NOMO-1 (cell line): ENCODE data around the gene SASS6.

Source experiments
- DNase-seq, 2 experiments: peaks; one replicate each; lab custom pipeline; 2025; ENCODE audit not compliant: unreplicated experiment in 2 of 2; lab: John Stamatoyannopoulos, UW

The SASS6 gene

GRCh38 chr1:100115524-100115923 is 17.2 kb downstream of the SASS6 start:
- no peak for DNase-seq

GRCh38 chr1:100109554-100110066 is 23.1 kb downstream of the SASS6 start:
- DNase-seq = no peak

- DNase-seq = no peak
Measured at GRCh38 chr1:100107696-100108095, 25.0 kb downstream of the SASS6 start.

- no peak for DNase-seq
Measured at GRCh38 chr1:100101564-100101963, 31.2 kb downstream of the SASS6 start.

GRCh38 chr1:100100202-100100601 is 32.5 kb downstream of the SASS6 start:
- DNase-seq = no peak

GRCh38 chr1:100090471-100090870 is 42.3 kb downstream of the SASS6 start:
- DNase-seq = no peak

- no peak for DNase-seq
Measured at GRCh38 chr1:100089082-100089481, 43.6 kb downstream of the SASS6 start.

- no peak for DNase-seq
Measured at GRCh38 chr1:100087396-100087795, 45.3 kb downstream of the SASS6 start.

- DNase-seq = no peak
Measured at GRCh38 chr1:100080331-100080730, 52.4 kb downstream of the SASS6 start.

GRCh38 chr1:100077531-100077930 is 55.2 kb downstream of the SASS6 start:
- DNase-seq = no peak

GRCh38 chr1:100076744-100077143 is 56.0 kb downstream of the SASS6 start:
- DNase-seq = no peak

- DNase-seq = no peak
Measured at GRCh38 chr1:100076319-100076718, 56.4 kb downstream of the SASS6 start.

- no peak for DNase-seq
Measured at GRCh38 chr1:100075773-100076172, 57.0 kb downstream of the SASS6 start.

GRCh38 chr1:100074604-100075395 is 57.9 kb downstream of the SASS6 start:
- DNase-seq = no peak

- no peak for DNase-seq
Measured at GRCh38 chr1:100073531-100073930, 59.2 kb downstream of the SASS6 start.

- no peak for DNase-seq
Measured at GRCh38 chr1:100070201-100070939, 62.4 kb downstream of the SASS6 start.

- DNase-seq = no peak
Measured at GRCh38 chr1:100065969-100066227, 66.8 kb downstream of the SASS6 start.

- DNase-seq = no peak
Measured at GRCh38 chr1:100065183-100065968, 67.4 kb downstream of the SASS6 start.

GRCh38 chr1:100061681-100062080 is 71.0 kb downstream of the SASS6 start:
- DNase-seq = no peak

- DNase-seq = no peak
Measured at GRCh38 chr1:100053727-100054126, 79.0 kb downstream of the SASS6 start.

- DNase-seq = no peak
Measured at GRCh38 chr1:100053119-100053518, 79.6 kb downstream of the SASS6 start.
